Measurements from ENCODE around the gene MC1R.
"Not testable (repeated sequence)": the region's sequence is repeated elsewhere in the genome, so short reads cannot be mapped to it uniquely, and the experiment has no call there.

Gene MC1R

DNA sequence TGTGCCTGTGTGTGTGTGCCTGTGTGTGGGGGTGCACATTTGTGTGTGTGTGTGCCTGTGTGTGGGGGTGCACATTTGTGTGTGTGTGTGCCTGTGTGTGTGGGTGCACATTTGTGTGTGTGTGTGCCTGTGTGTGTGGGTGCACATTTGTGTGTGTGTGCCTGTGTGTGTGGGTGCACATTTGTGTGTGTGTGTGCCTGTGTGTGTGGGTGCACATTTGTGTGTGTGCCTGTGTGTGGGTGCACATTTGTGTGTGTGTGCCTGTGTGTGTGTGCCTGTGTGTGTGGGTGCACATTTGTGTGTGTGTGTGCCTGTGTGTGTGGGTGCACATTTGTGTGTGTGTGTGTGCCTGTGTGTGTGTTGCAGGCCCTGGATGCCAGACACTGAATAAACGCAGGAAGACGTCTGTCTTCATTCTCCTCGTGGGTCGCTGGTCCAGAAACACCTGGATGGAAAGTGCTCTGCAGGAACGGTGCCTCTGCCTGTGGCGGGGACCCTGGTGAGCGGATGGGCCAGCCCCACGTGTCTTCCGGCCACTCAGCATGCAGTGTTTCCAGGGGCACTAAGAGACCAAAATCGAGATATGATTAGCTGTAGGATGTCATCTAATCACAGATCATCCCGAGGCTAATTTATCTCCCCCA, 3.9 kb upstream of the MC1R start:
- DNase-seq = not testable (repeated sequence)

DNA sequence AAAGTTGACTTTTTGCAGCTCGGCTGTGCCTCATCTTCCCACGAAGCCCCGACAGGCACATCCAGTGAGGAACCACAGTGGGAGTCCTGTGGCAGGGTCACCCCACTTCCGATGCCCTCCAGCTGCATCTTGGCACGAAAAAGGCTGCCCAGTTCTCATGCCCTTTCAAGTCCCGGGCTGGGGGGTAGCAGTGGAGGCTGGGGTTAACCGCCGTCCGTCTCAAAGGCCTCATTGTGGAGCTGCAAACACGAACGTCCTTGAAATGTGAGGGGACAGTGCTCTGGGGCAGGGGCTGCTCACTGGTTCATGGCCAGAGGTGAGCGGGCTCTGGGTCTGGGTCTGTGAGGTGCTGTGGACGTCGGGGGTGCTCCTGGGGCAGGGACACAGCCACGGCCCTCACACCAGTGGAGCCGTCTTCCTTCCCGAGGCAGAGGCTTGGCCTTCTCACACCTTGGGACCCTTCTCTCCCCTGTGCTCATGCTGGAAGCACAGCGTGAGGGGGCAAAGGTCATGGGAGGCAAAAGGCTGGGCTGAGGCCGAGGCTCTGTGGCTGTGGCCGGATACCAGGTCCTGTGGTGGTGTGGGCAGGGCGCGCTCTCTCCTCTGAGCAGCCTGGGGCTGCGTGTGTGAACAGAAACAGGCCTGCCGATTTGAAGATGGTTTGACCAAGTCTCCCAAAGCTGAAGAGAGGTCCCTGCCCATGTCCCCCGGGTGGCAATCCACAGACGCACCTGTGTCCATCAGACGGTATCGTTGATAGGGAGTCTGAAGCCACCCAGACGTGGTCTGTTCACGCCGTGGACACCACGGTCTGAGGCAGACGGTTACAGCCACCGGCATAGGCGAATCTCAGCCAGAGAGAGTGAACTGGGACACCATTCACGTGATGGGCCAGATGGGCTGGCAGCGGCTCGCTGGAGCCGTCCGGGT, 3.1 kb upstream of the MC1R start:
- no peak for DNase-seq

DNA sequence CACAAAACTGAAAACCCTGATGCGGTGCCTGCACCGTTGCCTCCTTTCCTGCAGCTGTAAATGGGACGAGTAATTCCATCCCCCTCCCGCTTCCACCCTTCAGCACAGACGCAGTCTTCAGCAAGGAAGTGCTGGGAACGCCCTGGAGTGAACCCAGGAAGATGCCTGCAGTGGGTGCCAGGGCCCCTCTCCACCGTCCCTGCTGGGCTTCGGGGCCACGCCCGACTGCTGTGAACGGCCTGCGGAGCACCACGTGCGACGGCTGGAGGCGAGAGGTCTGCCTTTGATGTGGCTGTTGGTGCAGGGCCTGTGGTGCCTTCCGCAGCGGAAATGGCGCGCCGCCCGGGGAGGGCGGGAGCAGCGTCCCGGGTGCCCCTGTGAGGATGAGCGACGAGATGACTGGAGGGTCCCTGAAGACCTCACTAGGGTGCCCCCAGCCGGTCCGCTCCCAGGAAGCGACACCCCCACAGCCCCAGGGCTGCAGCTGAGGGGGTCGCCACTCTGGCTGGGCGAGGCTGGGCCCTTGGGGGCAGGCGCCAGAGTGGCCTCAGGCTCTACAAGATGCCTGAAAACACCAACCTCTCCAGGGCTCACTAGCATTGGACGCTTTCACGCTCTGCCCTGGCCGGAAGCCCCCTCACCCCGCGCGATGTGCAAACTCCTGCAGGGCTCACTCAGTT, 749 bp upstream of the MC1R start:
- peak; percentile 80 to 82 for DNase-seq

DNA sequence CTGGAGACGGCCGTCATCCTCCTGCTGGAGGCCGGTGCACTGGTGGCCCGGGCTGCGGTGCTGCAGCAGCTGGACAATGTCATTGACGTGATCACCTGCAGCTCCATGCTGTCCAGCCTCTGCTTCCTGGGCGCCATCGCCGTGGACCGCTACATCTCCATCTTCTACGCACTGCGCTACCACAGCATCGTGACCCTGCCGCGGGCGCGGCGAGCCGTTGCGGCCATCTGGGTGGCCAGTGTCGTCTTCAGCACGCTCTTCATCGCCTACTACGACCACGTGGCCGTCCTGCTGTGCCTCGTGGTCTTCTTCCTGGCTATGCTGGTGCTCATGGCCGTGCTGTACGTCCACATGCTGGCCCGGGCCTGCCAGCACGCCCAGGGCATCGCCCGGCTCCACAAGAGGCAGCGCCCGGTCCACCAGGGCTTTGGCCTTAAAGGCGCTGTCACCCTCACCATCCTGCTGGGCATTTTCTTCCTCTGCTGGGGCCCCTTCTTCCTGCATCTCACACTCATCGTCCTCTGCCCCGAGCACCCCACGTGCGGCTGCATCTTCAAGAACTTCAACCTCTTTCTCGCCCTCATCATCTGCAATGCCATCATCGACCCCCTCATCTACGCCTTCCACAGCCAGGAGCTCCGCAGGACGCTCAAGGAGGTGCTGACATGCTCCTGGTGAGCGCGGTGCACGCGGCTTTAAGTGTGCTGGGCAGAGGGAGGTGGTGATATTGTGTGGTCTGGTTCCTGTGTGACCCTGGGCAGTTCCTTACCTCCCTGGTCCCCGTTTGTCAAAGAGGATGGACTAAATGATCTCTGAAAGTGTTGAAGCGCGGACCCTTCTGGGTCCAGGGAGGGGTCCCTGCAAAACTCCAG, 1.1 kb downstream of the MC1R start:
- no peak for DNase-seq

DNA sequence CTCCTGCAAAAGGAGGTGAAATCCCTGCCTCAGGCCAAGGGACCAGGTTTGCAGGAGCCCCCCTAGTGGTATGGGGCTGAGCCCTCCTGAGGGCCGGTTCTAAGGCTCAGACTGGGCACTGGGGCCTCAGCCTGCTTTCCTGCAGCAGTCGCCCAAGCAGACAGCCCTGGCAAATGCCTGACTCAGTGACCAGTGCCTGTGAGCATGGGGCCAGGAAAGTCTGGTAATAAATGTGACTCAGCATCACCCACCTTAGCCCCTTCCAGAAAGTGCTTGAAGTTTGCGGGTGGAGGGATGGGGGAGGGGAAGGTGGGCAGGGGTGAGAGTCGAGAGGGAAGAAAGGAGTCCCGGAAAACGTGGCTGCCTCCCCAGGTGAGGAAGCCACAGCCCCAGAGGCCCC, 2.1 kb downstream of the MC1R start:
- DNase-seq = no peak

DNA sequence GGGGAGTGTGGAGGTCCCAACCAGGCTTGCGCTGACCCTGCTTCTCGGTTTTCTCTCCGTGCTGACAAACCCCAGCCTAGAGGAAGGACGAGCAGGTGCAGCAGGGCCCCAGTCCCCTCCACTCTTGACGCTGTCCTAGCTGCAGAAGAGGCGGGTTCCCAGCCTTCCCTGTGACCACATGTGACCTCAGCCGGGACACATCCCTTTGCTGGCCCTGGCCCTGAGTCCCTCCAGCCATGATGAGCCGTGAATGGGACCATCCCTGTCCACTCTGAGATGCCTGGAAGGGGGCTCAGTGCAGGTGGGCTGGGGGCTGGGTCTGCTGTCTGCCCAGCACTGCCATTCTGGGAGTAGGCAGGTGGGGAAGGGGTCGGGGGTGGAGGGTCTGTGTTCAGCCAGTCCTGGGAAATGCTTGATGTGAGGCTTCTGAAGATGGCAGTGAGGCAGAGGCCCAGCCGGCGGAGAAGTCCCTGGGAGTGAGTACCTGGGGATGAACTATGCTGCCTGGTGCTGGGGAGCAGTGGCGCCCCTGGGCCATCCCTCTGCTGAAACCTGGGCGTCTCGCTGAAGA, 2.6 kb downstream of the MC1R start:
- DNase-seq = no peak

DNA sequence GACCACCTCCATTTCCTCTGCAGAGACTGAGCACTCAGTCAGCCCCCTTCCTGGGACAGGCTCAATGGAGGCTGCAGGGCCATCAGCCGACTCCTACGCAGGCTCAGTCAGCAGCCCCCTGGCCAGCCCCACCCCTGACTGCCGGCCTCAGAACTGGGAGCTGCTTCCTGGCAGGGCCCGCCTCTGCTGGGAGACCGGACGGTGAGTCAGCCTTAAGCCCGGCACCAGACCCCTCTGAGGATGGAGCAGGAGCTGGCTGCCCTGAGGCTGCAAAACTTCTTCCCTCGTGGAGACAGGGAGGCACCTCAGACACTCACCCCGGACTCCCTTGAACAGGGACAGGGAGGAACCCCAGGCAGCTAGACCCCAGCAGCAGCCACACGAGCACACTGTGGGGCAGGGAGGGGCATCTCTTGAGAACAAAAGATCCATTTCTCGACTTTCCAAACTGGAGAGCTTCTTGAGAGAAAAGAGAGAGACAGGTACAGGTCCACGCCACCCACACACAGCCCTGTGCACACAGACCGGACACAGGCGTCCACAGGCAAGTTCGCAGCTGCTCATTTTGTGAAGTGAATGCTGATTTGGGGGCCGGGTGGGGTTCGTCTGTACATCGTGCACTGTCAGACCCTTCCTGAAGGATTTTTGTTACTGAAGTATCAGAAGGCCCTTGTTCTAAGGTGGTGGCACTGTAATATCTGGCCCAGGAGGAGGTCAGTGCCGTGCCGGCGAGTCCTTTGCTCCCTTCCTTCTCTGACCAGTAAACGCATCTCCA, 3.2 kb downstream of the MC1R start:
- no peak for DNase-seq

DNA sequence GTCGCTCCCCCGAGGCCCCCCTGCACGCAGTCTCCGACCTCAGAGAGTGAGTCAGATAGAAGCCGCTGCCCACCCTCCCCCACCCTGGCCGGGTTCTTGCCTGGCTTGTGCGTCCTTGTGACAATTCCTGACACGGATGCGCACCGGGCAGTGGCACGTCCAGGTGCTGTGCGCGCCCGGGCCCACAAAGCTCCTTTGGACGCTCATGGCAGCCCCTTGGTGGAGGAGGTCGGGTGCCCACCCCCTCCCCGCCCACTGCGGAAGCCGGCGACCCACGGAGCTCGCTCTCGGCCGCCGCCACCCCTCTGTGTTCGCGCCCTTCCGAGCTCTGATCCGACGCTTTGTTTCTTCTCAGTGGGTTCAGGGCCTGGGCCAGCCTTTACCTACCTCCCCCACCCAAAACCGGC, 3.8 kb downstream of the MC1R start:
- peak in 1 of 2 donors; percentile 28 for DNase-seq

DNA sequence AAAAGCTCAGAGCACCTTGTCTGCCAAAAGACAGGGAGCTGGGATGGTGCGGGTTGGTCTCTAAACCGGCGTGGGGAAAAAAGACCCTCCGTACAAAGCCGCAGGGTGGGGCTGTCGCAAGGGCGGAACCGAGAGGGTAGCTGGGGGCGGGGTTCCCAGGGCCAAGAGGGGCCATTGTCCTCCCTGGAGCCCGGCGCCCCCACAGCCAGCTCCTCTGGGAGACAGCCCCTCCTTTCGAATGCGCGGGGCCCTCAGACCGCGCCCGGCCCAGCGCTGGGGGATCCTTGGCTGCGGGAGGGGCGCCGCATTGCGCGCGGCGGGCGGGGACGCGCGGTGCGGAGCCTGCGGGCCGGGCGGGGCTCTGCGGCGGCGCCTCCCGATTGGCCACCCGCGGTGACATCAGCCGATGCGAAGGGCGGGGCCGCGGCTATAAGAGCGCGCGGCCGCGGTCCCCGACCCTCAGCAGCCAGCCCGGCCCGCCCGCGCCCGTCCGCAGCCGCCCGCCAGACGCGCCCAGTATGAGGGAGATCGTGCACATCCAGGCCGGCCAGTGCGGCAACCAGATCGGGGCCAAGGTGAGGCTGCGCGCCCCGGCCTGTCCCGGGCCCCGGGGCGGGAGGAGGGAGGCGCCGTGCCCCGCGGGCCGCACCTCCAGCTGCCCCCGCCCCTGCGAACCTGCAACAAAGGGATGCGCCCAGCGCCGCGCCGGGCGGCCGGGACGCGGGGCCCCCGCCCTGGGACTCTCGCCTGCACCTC, 4.4 kb downstream of the MC1R start, which contains the start of gene TUBB3:
TUBB3 (plus strand) TSS at position 459 of the 756 bp plus-strand sequence; CDS start at position 519, 60 bp downstream.
- peak; percentile 31 to 38 for DNase-seq

DNA sequence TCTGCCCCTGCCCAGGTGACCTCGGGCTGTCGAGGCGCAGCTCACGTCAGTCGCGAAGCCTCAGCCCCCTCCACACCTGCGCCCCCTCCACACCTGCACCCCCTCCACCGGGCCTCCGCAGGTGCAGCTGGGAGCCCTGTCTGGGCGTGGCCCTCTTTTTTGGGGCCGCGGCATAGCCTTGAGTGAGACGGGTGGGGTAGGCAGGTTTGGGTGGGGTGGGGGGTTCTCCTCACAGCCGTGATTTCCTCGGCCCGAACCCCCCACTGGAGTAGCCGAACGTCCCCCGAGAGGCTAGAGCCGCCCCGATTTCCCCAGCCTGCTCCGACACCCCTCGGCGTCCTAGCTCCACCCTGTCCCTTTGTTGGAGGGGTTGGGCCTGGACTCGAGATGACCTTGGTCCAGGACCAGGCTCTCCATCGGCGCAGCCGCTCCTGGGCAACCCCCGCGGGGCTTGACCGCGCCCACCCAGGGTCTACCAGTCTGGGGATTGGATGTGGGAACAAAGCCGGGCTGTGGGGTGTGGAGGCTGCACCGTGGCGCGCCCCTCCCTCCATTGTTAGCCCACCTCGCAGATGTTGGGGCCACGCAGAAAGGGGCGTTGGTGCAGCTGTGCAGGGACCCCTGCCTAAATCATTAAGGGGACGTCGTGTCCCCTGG, 5.1 kb downstream of the MC1R start:
- DNase-seq = no peak

DNA sequence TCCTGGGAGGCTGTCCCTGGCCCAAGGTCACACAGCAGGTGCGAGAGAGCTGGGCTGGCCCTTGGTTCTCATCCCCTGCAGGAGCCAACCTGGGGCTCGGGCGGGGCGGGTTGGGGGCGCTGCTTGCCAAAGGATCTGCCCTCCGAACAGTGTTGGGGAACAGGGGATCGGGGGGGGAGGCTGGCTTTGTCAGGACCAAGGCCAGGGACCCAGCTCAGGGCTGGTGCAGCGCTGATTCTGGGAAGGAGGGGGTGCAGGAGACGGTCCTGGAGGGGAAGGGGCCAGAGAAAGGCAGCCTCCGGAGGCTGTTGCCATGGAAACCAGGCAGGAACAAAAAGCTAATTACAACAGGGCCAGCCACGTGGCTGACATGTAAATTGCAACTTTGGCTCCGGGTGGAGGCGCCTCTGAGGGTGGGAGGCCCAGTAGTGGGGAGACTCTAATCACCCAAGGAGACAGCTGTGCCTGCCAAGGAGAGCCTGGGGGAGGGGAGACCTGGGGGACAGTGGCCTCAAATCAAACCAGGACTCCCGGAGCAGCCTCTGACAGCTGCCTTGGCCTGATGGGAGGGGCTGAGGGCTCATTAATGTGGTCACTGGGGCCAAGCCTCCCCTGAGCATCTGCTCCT, 5.7 kb downstream of the MC1R start:
- peak; percentile 34 to 41 for DNase-seq

DNA sequence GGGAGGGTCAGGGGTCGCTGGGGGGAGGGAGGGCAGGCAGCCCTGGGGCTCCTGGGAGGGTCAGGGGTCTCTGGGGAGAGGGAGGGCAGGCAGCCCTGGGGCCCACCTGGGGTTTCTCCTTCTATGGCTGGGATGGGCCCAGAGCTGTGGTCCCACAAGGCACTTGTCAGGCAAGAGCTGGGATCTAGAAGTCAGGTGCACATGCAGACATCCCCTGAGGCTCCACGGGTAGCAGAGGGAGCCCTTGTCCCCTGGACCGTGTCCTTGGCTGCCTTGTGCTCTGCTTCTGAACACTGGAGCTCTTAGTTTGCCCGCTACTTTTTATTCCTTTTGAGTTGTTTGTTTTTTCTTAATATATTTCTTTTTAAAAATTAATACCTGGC, 6.3 kb downstream of the MC1R start:
- no peak for DNase-seq

DNA sequence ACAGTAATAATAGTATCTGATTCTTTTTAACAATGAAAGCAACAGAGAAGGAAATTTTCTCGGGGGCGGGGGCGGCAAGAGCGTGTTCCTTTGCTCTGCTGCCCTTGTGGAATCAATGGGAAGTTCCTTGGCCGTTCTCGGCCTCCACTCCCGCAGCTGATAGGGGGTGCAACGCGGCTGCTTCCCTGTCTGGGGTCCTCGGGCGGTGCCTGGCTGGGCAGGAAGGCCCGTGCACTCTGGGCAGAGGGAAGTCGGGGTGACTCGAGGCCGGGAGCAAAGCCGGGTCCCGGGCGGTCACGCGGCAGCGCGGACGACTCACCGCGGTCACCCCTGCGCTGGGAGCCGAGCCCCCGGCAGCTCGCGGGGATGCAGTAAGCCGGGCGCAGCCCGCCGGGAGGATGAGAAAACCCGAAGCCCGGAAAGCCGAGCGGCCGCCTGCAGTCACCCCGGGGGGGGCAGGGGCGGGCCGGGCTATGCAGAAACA, 7.0 kb downstream of the MC1R start:
- DNase-seq = no peak

DNA sequence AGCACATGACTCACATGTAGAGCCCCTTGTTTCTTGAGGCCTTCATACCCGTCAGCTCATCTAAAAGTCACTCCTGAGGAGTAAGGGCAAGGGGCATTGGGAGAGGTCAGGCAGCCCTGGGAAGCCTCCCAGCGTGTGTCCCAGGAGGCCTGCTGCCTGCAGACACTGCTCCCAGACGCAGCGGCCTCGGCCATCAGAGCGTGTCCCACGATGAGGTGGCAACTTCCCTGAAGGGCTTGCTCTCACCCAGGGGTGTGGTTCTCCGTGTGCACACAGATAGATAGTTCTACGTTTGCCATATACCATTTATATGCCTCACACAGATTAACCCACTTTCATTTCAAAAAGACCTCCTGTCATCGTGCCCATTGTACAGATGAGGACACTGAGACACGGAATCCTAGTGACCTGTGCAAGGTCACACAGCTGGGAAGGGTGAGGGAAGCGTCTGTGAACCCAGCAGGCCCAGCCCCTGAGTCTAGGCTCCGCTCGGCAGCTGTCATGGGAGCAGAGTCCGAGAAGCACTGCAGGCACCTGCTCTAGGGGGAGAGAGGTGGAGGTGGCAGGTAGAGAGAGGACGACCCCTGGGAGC, 12.7 kb downstream of the MC1R start:
- DNase-seq = no peak

DNA sequence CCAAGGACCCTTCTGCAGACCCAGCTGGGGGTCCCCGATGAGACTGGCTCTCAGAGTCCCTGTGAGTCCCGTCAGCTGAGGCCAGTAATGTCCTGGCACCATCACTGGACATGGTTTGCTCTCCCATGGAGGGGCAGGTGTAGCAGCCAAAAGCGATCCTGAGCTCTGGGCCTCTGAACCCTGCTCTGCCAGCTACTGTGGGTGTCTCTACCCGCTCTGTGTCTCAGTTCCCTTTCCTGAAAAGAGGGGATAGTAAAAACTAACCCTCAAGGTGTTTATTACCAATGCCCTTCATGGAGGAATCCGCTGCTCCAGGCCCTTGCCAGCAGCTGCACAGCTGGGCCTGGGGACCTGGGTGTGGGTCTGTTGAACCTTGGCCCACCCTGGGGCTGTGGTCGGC, 13.3 kb downstream of the MC1R start:
- no peak for DNase-seq

DNA sequence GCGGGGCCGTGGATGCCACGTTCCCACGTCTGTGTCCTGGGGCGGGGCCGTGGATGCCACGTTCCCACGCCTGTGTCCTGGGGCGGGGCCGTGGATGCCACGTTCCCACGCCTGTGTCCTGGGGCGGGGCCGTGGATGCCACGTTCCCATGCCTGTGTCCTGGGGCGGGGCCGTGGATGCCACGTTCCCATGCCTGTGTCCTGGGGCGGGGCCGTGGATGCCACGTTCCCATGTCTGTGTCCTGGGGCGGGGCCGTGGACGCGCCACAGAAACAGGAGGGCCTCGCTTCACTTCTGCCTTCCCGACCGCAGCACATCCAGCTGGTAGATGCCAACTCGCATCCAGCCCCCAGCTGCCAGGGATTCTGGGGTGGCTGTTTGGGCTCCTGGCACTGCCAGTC, 15.4 kb downstream of the MC1R start:
- DNase-seq = not testable (repeated sequence)

DNA sequence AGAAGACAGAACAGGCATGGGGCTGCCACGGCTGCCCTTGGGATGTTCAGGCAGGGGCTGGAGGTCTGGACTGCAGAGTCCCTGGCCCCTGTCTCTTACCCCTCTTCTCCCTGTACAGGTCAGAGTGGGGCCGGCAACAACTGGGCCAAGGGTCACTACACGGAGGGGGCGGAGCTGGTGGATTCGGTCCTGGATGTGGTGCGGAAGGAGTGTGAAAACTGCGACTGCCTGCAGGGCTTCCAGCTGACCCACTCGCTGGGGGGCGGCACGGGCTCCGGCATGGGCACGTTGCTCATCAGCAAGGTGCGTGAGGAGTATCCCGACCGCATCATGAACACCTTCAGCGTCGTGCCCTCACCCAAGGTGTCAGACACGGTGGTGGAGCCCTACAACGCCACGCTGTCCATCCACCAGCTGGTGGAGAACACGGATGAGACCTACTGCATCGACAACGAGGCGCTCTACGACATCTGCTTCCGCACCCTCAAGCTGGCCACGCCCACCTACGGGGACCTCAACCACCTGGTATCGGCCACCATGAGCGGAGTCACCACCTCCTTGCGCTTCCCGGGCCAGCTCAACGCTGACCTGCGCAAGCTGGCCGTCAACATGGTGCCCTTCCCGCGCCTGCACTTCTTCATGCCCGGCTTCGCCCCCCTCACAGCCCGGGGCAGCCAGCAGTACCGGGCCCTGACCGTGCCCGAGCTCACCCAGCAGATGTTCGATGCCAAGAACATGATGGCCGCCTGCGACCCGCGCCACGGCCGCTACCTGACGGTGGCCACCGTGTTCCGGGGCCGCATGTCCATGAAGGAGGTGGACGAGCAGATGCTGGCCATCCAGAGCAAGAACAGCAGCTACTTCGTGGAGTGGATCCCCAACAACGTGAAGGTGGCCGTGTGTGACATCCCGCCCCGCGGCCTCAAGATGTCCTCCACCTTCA, 16.2 kb downstream of the MC1R start:
- no peak for DNase-seq

DNA sequence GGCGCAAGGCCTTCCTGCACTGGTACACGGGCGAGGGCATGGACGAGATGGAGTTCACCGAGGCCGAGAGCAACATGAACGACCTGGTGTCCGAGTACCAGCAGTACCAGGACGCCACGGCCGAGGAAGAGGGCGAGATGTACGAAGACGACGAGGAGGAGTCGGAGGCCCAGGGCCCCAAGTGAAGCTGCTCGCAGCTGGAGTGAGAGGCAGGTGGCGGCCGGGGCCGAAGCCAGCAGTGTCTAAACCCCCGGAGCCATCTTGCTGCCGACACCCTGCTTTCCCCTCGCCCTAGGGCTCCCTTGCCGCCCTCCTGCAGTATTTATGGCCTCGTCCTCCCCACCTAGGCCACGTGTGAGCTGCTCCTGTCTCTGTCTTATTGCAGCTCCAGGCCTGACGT, 17.0 kb downstream of the MC1R start:
- DNase-seq = not testable (repeated sequence)
